CD4-positive, CD25-positive, alpha-beta regulatory T cell (primary cell): ENCODE measurements around the gene SCFD1. TPM values are rescaled to one million over a fixed set of nuclear protein-coding genes. Genes with fewer than 3 reads are reported as not detected.
"Not testable (repeated sequence)": the region's sequence is repeated elsewhere in the genome, so short reads cannot be mapped to it uniquely, and the experiment has no call there.

ENCODE experiments used
- ATAC-seq, 2 donors: fragments of 150-1000 bp; cut with Tn5 transposase; one replicate each; pipeline ENCODE4 v1.10.0; 2021; ENCODE audit warnings: low read depth in 2 of 2, moderate number of reproducible peaks in 2 of 2, moderate library complexity in 1 of 2
- DNase-seq, 3 donors: peaks; one replicate each; pipeline versions ENCODE4 v3.0.0 to v3.0.0-alpha.2; 2012 to 2022; ENCODE audit warnings: mixed read lengths in 1 of 3
- H3K27ac ChIP-seq: one replicate; pipeline ENCODE4 v1.7.0; 2013; ENCODE audit warnings: mild to moderate bottlenecking, low read length; ENCODE audit not compliant: insufficient read depth, poor library complexity, severe bottlenecking
- H3K27me3 ChIP-seq: one replicate; pipeline ENCODE4 v1.7.0; 2013; ENCODE audit warnings: low read length; ENCODE audit not compliant: control insufficient read depth, insufficient read depth
- H3K36me3 ChIP-seq: one replicate; pipeline ENCODE4 v1.7.0; 2013; ENCODE audit warnings: mild to moderate bottlenecking, low read length, moderate library complexity; ENCODE audit not compliant: control insufficient read depth, insufficient read depth
- H3K4me1 ChIP-seq: 2 replicates; pipeline ENCODE4 v1.7.0; 2013; ENCODE audit warnings: mild to moderate bottlenecking, low read length; ENCODE audit not compliant: insufficient read depth, control insufficient read depth, poor library complexity, severe bottlenecking
- H3K4me3 ChIP-seq: one replicate; pipeline ENCODE4 v1.7.0; 2013; ENCODE audit warnings: low read depth, mild to moderate bottlenecking, low read length, moderate library complexity
- H3K9me3 ChIP-seq, 2 experiments: 1 replicate in 1 of 2; 2 replicates in 1 of 2; pipeline ENCODE4 v1.7.0; 2013; ENCODE audit warnings: low read length in 2 of 2, mild to moderate bottlenecking in 1 of 2, moderate library complexity in 1 of 2; ENCODE audit not compliant: control insufficient read depth in 2 of 2
- H3K27ac Mint-ChIP-seq, 3 donors: one replicate each; pipeline ENCODE4 v1.8.0; 2020 to 2022; ENCODE audit warnings: mild to moderate bottlenecking in 3 of 3, mixed read lengths in 3 of 3, moderate library complexity in 2 of 3
- H3K27me3 Mint-ChIP-seq: one replicate; pipeline ENCODE4 v1.8.0; 2022; ENCODE audit warnings: mild to moderate bottlenecking, mixed read lengths
- H3K36me3 Mint-ChIP-seq: one replicate; pipeline ENCODE4 v1.8.0; 2020; ENCODE audit warnings: mixed read lengths
- H3K4me1 Mint-ChIP-seq, 4 donors: one replicate each; pipeline ENCODE4 v1.8.0; 2020 to 2022; ENCODE audit warnings: mixed read lengths in 4 of 4, mild to moderate bottlenecking in 1 of 4
- H3K4me3 Mint-ChIP-seq, 4 donors: one replicate each; pipeline ENCODE4 v1.8.0; 2020 to 2022; ENCODE audit warnings: mild to moderate bottlenecking in 4 of 4, mixed read lengths in 4 of 4, moderate library complexity in 3 of 4
- H3K9me3 Mint-ChIP-seq, 7 donors: one replicate each; pipeline ENCODE4 v1.8.0; 2020 to 2022; ENCODE audit warnings: mixed read lengths in 7 of 7, mild to moderate bottlenecking in 3 of 7, moderate library complexity in 2 of 7
- polyA plus RNA-seq, 4 donors: library from polyadenylated mRNA; unstranded; fragments of 300-500 nt; fragmentation: Illumina TruSeq; gene quantifications; one replicate each; pipeline ENCODE4 v1.2.3, GENCODE V29; 2021
- total RNA-seq: library from RNA; stranded (reverse); gene quantifications from one replicate; pipeline ENCODE4 v1.2.3, GENCODE V29; 2022

SCFD1 gene
- total and polyA plus RNA-seq, 5 donors from 2014 or later, result 56.1 to 86.6 (median 63.3) TPM

DNA sequence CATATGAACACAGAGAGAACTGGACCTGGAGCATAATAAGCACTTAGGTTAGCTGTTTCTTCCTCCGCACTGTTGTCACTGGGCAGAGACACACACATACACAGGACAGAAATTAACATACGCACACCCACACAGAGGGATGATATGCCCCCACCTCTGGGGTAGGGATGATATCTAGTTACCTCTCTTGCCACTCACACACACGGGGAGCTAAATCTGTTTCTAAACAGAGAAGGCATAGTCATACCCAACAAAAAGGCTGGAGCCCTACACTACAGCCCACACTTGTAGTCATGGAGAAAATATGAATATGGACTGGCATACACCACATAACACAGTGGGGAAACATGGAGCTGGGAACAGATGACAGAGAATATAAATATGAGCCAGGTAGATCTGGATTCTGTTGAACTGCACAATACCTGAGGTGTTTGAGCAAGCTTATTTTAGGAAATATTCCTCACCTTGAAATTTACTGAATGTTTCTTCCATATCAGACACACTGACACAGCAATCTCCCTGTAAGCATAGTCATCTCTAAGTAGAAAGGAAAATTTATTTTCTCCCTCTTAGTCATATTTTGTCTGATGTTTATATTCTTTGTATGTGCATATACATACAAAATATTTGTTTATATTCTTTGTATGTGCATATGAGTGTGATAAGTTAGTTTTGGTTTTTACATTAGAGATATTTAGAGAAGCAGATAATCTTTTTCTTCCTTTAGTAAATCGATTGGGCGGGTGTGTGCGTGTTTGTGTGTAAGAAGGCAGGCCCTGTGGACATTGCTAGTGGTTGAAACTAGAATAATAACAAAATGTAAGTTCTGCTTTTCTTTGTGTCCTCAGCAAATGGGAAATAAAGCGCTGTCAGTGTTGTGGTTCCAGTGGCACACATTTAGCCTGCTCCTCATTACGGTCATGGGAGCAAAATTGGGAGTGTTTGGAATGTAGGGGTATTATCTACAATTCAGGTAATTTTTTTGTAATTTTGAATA lies 20.9 kb upstream of the SCFD1 start:
- Histone ChIP-seq H3K4me3 (no peak overlapping the region), H3K27me3 (no peaks in the 10 kb centered on the region), H3K27ac (no peak overlapping the region), H3K36me3 (peaks cover 71% of the 10 kb centered on the region), H3K9me3 (no peaks in the 10 kb centered on the region), H3K4me1 (no peaks in the 10 kb centered on the region)
- Mint-ChIP-seq H3K27me3 (no peaks in the 10 kb centered on the region), H3K27ac (no peak overlapping the region), H3K4me3 (no peak overlapping the region), H3K9me3 (no peaks in the 10 kb centered on the region), H3K36me3 (peaks cover 30% of the 10 kb centered on the region), H3K4me1 (peaks cover 0 to 4% (median 0%) of the 10 kb centered on the region in 4 donors)
- ATAC-seq (no peak), DNase-seq (no peak)

DNA sequence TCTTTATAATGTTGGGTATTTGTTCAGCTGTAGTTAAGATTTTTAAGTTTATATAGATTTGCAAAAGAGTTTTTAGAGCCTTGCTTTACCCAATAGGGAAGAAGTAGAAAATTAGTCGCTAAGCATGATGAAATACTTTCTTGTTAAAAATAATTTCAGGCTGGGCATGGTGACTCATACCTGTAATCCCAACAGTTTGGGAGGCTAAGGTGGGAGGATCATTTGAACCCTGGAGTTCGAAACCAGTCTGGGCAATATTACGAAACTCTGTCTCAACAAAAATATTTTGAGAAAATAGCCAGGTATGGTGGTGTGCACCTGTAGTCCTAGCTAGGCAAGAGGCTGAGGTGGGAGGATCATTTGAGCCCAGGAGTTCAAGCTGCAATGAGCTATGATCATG lies 18.7 kb upstream of the SCFD1 start:
- Histone ChIP-seq H3K27ac (no peak overlapping the region), H3K36me3 (peaks cover 75% of the 10 kb centered on the region), H3K9me3 (no peaks in the 10 kb centered on the region), H3K27me3 (no peaks in the 10 kb centered on the region), H3K4me1 (no peaks in the 10 kb centered on the region), H3K4me3 (no peak overlapping the region)
- Mint-ChIP-seq H3K27me3 (no peaks in the 10 kb centered on the region), H3K4me3 (no peak overlapping the region), H3K36me3 (peaks cover 28% of the 10 kb centered on the region), H3K4me1 (no peaks in the 10 kb centered on the region), H3K9me3 (no peaks in the 10 kb centered on the region), H3K27ac (no peak overlapping the region)
- DNase-seq, result no peak
- ATAC-seq, result no peak

DNA sequence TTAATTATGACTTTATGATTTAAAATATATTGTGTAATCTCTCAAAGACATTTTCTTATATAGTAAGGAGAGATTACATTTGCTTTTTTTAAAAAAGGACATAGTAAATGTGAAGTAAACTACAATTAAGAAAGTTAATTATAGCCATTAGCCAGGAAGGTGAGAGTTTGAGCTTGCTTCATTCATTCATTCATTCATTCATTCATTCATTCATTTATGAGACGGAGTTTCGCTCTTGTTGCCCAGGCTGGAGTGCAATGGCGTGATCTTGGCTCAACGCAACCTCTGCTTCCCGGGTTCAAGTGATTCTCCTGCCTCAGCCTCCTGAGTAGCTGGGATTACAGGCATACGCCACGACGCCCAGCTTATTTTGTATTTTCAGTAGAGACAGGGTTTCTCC lies 17.4 kb upstream of the SCFD1 start:
- peaks cover 22% of the 10 kb centered on the region for H3K36me3 Mint-ChIP-seq
- not testable (repeated sequence) for H3K27me3 Mint-ChIP-seq, DNase-seq, ATAC-seq, H3K27ac Mint-ChIP-seq, H3K9me3 Mint-ChIP-seq, H3K9me3 ChIP-seq, H3K4me1 Mint-ChIP-seq, H3K4me3 ChIP-seq, H3K4me1 ChIP-seq, H3K4me3 Mint-ChIP-seq, H3K27ac ChIP-seq, H3K27me3 ChIP-seq
- H3K36me3 ChIP-seq, result peaks cover 66% of the 10 kb centered on the region

DNA sequence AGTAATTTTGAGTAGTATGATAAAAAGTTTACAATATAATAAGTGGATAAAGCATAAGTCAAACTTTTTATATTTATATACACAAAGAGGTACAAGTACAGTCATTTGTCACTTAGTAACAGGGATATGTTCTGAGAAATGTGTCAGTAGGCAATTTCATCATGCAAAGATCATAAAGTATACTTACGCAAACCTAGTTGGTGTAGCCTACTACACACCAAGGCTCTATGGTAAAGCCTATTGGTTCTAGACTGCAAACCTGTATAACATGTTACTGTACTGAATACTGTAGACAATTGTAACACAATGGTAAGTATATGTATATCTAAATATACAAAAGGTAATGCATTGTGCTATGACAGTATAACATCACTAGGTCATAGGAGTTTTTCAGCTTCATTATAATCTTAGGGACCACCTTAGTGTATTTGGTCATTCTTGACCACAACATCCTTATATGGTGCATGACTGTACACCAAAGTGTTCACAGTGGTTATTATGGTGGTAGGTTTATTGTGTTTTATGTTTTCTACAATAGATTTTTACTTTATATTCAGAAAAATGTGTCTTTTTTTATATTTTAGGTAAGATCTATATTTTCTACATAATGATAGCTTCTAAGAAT lies 14.9 kb upstream of the SCFD1 start:
- H3K4me3 Mint-ChIP-seq, result no peak overlapping the region
- H3K27ac Mint-ChIP-seq, result no peak overlapping the region
- H3K4me1 ChIP-seq, result no peaks in the 10 kb centered on the region
- H3K4me3 ChIP-seq, result no peak overlapping the region
- DNase-seq (no peak), ATAC-seq (no peak)
- H3K4me1 Mint-ChIP-seq, result peaks cover 0 to 9% (median 0%) of the 10 kb centered on the region in 4 donors
- peaks cover 46% of the 10 kb centered on the region for H3K36me3 ChIP-seq
- no peaks in the 10 kb centered on the region for H3K27me3 Mint-ChIP-seq
- peaks cover 14% of the 10 kb centered on the region for H3K36me3 Mint-ChIP-seq
- H3K27me3 ChIP-seq, result no peaks in the 10 kb centered on the region
- H3K9me3 Mint-ChIP-seq, result peaks cover 0 to 2% (median 0%) of the 10 kb centered on the region in 7 donors
- no peak overlapping the region for H3K27ac ChIP-seq
- H3K9me3 ChIP-seq, result no peaks in the 10 kb centered on the region

DNA sequence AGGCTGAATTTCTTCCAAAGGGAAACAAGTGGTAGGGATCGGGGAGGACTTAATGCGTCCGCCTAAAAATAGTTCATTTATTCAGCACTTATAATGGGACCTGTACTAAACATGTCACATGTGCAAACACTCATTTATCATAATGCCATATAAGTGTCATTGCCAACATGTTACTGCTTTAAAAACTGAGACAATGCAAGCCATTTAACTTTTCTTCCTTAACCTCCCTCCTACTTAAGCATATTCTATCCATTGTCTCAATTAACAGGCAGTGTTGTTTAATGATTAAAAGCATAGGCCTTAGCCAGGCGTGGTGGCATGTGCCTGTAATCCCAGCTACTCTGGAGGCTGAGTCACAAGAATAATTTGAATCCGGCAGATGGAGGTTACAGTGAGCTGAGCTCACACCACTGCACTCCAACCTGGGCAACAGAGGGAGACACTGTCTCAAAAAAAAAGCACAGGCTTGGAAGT lies 13.5 kb upstream of the SCFD1 start:
- H3K36me3 ChIP-seq, result peaks cover 39% of the 10 kb centered on the region
- no peaks in the 10 kb centered on the region for H3K27me3 ChIP-seq
- Mint-ChIP-seq H3K9me3 (peaks cover 0 to 2% (median 0%) of the 10 kb centered on the region in 7 donors), H3K27me3 (no peaks in the 10 kb centered on the region), H3K27ac (peak overlapping the region in 1 of 3 donors; percentile 33), H3K4me1 (peaks cover 0 to 9% (median 0%) of the 10 kb centered on the region in 4 donors), H3K4me3 (no peak overlapping the region), H3K36me3 (peaks cover 10% of the 10 kb centered on the region)
- no peaks in the 10 kb centered on the region for H3K9me3 ChIP-seq
- no peaks in the 10 kb centered on the region for H3K4me1 ChIP-seq
- DNase-seq (no peak), ATAC-seq (no peak)
- H3K4me3 ChIP-seq, result no peak overlapping the region
- no peak overlapping the region for H3K27ac ChIP-seq

DNA sequence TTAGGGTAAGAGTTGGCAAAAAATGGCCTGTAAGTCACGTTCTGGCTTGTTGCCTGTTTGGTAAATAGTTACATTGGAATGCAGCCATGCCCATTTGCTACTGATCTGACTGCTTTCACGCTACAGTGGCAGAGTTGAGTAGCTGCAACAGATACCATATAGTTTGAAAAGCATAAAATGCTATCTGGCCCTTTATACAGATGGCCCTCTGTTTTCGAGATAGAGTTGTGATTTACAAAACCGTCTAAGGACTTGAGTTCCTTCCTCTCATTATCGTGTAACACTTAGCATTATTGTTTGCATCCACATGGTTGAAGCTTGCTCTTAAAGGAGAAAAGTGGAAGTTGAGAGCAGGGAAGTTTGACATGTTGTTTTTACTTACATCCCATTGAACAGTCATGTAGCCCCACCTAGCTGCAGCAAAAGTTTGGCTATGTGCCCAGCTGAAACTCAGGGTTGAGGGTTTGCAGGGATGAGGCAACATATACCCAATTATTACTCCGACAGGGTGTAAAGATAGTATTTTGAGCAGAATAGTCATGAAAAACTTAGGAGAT lies 11.3 kb upstream of the SCFD1 start:
- Mint-ChIP-seq H3K9me3 (peaks cover 0 to 2% (median 0%) of the 10 kb centered on the region in 7 donors), H3K36me3 (peaks cover 5% of the 10 kb centered on the region), H3K27me3 (no peaks in the 10 kb centered on the region), H3K4me1 (peaks cover 0 to 9% (median 2%) of the 10 kb centered on the region in 4 donors), H3K4me3 (no peak overlapping the region), H3K27ac (peak overlapping the region; percentile 29 to 51 (median 50))
- no peak overlapping the region for H3K27ac ChIP-seq
- H3K4me1 ChIP-seq, result no peaks in the 10 kb centered on the region
- no peaks in the 10 kb centered on the region for H3K9me3 ChIP-seq
- DNase-seq (peak in 2 of 3 donors; percentile 8 to 33), ATAC-seq (peak; percentile 20 to 25)
- H3K4me3 ChIP-seq, result no peak overlapping the region
- H3K27me3 ChIP-seq, result no peaks in the 10 kb centered on the region
- H3K36me3 ChIP-seq, result peaks cover 26% of the 10 kb centered on the region

DNA sequence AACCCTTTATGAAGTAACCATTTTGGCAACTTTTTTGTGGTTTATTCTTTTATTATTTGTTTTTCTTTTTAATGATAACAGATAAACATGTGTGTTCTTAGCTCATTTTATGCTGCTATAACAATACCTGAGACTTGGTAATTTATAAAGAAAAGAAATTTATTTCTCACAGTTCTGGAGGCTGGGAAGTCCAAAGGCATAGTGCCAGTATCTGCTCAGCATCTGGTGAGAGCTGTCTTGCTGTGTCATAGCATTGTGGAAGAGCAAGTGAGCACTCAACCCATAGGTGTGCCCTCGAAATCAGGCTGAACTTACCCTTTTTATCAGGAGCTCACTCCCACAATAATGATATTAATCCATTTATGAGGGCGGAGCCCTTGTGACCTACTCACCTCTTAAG lies 8.0 kb upstream of the SCFD1 start:
- Mint-ChIP-seq H3K27ac (no peak overlapping the region), H3K36me3 (peaks cover 10% of the 10 kb centered on the region), H3K27me3 (no peaks in the 10 kb centered on the region), H3K4me1 (peaks cover 0 to 7% (median 2%) of the 10 kb centered on the region in 4 donors), H3K9me3 (peaks cover 0 to 2% (median 0%) of the 10 kb centered on the region in 7 donors), H3K4me3 (no peak overlapping the region)
- Histone ChIP-seq H3K4me3 (no peak overlapping the region), H3K9me3 (no peaks in the 10 kb centered on the region), H3K36me3 (peaks cover 28% of the 10 kb centered on the region), H3K27me3 (no peaks in the 10 kb centered on the region), H3K4me1 (no peaks in the 10 kb centered on the region), H3K27ac (no peak overlapping the region)
- no peak for ATAC-seq
- DNase-seq, result no peak
